Activated gamma-delta T cell (primary cell): ENCODE results near the gene MLLT1.

Experiments used
- DNase-seq: peaks from one replicate; lab custom pipeline; 2025; lab: John Stamatoyannopoulos, UW

The MLLT1 gene

GRCh38 chr19:6235031-6235951 is 44.5 kb downstream of the MLLT1 start:
- DNase-seq: no peak

DNA sequence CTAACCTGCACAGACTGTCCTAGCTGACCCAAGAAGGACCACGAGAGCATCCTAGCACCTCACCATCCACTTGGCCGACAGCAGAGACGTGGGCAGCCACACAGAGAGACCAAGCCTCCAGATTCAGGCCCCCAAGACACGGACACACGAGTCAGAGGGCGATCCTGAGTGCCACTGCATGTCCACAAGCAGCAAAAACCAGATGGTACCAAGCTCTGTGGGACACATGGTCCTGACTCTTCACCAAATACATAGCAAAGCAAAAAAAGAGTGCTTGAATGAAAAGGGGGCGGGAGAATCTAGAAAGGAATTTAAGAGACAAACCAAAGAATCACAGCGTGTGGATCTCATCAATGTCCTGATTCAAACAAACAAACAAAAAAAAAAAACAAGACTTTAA is 45.2 kb downstream of the MLLT1 start:
- no peak for DNase-seq

- DNase-seq: no peak
These were observed 45.8 kb downstream of the MLLT1 start for GRCh38 chr19:6233827-6234511.

GRCh38 chr19:6233056-6233826 is 46.5 kb downstream of the MLLT1 start:
- DNase-seq: no peak

DNA sequence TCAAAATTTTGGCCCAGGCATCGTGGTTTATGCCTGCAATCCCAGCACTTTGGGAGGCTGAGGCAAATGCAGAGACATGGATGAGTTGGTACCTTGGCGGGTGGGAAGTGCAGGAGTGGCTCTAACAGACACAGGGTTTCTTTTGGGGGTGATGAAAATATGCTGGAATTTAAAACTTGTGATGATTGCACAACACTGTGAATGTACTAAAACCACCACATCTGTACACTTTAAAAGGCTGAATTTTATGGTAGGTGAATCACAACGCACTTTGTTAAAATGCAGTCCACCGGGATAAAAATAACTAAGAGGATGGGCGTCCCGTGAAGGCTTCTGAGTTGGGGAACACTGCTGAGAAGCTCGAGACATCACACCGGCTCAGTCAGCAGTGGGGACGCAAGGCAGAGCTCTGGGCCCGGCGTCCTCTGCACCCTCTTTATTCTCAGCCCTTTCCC is 47.1 kb downstream of the MLLT1 start:
- DNase-seq: no peak

DNA sequence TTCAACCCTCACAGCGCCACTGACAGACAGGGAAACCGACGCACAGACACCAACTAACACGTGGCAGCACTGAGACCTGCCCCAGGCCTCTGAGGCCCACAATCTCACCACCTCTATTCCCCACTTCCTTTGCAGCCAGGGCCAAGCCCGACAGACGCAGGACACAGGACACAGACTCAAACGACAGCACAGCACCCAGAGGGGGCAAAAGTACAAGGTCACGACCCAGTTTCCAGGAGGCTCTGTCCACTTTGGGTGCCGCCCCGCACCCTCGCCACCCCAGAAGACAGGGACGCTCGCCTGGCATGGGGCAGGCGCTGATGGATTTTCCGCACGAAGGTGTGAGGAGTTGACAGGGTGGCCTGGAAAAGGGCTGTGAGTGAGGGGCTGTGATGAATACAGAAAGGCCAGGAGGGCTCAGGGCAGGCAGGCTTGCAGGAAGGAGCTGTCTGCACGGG is 48.8 kb downstream of the MLLT1 start:
- no peak for DNase-seq

DNA sequence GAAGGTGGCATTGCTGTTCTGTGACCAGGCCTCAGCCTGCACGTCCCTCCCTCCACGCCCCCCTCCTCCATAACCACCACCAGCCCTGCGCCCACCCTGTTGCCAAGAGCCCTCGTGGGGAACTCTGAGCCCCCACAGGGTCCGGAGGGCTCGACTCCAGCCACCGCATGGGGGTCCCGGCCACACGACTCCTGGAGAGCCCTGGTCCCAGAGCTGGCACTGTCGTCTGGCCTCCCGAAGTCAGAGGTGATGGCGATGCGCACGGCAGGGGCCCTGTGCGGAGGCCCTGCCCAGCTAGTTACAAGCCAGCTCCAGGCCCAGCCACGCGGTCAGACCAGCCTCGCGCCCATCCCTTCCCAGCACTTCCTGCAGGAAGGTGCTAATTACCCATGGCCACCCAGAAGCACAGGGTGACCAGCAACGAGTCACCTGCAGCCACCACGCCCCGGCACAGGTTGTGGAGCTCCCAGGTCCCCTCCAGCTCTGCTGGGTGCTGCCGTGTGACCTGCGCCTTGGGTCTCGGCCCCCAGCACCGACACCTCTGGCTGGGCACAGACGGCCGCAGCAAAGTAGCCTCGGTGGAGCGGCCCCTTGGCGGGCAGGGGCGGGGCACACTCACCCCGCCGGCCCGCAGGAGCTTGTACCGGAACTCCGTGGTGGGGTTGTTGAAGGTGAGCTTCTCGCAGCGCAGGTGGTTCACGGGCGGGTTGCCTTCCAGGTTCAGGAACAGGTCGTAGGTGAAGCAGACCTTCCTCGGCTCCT is 49.6 kb downstream of the MLLT1 start:
- DNase-seq: no peak

- DNase-seq: no peak
These were observed 50.4 kb downstream of the MLLT1 start for GRCh38 chr19:6229216-6229913.

DNA sequence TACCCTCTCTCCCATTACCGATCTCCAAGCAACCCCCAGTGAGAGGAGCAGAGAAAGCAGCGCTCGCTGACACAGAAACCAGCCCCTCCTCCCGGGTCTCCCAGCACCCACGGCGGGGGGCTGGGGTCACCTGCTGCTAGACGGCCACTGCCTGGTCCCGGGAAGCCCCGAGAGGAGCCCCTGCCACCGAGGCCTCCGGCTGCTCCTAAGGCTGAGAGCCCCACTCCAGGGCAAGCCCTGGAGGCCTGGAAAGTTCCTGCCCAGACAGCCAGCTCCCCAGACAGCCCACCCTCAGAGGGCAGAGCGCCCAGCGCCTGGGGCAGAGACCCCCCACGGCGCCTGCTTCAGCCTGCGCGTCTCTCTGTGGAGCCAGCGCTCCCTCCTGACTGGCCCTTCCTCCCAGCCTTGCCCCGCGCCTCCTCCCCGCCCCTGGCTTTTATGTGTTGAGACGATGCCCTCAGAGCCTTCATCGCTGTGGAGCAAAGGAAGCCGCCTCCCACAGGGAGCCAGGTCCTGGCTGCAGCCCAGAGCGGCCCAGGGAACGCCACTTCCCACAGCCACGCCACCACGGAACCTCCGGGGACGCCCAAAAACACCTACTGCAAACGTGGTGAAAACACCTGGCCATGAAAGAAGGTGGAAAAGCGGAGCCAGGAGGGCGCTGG is 51.1 kb downstream of the MLLT1 start:
- no peak for DNase-seq

GRCh38 chr19:6227936-6228325 is 51.8 kb downstream of the MLLT1 start:
- DNase-seq: no peak

- DNase-seq: no peak
These were observed 52.4 kb downstream of the MLLT1 start for GRCh38 chr19:6227156-6227935.

- DNase-seq: no peak
These were observed 53.2 kb downstream of the MLLT1 start for GRCh38 chr19:6226444-6227155.

GRCh38 chr19:6226012-6226411 is 53.8 kb downstream of the MLLT1 start:
- DNase-seq: no peak

- no peak for DNase-seq
These were observed 54.4 kb downstream of the MLLT1 start for GRCh38 chr19:6225232-6225865.

DNA sequence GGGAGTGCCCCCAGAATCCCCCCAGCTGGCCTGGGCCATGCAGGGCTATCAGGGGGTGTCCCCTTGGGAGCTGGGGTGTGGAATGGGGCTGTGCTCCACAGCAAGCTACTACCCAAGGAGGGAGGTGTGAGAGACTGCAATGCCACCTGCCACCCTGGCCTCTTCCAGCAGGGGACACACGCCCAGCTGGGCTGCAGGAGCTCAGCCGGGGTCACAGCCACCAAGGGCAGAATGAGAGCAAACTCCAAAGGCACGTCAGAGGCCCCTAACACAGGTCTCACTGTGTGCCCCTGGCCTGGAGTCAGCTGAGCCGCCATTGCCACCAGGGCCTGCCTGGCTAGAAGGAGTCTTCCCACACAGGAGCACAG is 55.5 kb downstream of the MLLT1 start:
- no peak for DNase-seq

DNA sequence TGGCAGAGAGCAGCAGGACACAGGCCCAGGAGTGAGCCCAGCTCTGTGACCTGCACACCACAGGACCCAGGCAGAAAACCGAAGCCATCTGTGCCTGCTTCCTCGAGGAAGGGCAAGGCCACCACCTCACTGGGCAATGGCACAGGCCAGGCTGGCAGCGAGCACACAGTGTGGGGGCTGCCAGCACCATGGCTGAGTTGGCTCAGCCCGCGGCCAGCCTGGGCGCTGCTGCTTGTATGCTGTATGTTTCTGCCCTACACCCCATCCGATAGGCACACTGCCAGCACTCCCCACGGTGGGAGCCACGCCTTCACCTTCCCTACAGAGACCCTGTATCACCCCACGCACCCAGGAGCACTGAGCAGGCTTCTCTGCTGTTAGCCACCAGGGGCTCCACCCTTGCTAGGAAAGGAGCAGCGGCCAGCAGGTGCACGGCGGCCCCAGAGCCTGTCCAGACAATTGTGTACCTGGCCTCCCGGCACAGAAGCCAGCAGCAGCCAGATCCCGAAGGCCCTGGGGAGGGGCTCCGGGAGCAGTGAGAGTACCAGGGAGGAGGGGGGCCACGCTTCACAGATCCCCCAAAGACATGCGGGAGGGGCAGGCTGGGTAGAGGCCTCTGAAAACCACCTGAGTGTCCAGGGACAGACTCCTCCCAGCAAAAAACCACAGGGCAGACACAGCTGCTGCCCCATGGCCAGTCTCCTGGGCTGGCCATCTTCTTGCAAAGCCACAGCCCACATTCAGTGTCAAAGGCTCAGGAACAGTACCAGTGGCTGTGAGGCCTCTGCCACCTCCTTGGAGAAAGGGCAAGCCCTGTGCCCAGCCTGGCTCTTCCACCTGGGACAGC is 56.1 kb downstream of the MLLT1 start:
- DNase-seq: no peak

GRCh38 chr19:6222884-6223283 is 56.9 kb downstream of the MLLT1 start:
- DNase-seq: no peak
